ENCODE measurements around the gene LAG3.

The LAG3 gene

GRCh38 chr12:6824085-6824775 lies 51.9 kb downstream of the LAG3 start:
- no peak for DNase-seq

- DNase-seq: no peak
Observed at GRCh38 chr12:6824901-6825381, 52.6 kb downstream of the LAG3 start.

GRCh38 chr12:6825398-6826124 lies 53.2 kb downstream of the LAG3 start:
- peak; percentile 87 for DNase-seq

GRCh38 chr12:6826125-6826733 lies 53.9 kb downstream of the LAG3 start:
- DNase-seq: no peak

GRCh38 chr12:6826734-6827436 lies 54.6 kb downstream of the LAG3 start:
- no peak for DNase-seq

GRCh38 chr12:6827437-6827911 lies 55.2 kb downstream of the LAG3 start:
- DNase-seq: peak; percentile 100

Measured in NCI-H2171 treated with DMSO at 0.1 percent for 48 hours (cell line).